ENCODE results near the gene RELT. TPM values are rescaled to one million over a fixed set of nuclear protein-coding genes. Genes with fewer than 3 reads are reported as not detected.

Gene RELT
- total RNA-seq, 1 experiment from 2014 or later = 24.5 TPM

DNA sequence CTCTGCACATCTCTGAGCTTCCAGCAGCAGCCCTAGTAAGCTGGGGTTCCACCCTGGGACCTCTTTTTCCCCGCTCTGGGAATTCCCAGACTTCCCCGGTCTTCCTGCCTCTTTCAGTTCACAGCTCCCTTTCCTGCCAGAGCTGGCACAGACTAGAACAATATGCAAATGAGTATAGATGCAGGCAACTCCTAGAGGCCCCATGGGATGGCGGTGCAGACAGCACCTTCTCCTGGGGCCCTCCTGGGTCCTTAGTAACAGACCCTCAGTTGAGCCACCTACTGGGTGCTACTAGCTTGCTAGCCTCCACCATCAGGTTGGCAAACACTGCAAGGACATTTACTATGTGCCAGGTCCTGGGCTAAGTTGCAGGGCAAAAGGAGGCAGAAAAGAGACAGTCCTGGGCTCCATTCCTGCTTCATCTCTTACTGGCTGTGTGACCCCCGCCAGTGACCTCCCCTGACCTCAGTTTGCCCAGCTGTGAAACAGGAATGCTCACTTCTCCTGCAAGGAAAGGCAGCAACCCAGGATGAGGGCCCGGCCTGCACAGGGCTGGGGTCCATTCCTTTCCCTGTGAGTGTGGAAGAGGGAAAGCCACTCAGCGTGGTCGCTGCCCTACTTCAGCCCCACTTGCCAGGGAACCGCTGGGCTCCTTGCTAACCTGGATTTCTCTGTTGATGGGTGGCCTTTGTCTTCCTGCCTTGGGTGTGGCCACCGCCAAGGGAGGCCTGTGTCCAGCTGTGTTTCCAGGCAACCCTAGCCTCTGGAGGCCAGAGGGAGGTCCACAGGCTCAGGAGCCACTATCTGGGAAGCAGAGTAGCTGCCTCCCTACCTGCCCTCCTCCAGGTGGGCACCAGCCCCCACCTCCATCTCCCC, 7.3 kb downstream of the RELT start:
- peaks cover 100% of the 10 kb centered on the region for H3K79me2 ChIP-seq (ENCODE audit: low read length)
- peaks cover 12% of the 10 kb centered on the region; the same call in 1 of the 2 replicates for H3K4me1 ChIP-seq (ENCODE audit: insufficient read depth, low read length)
- H3K36me3 ChIP-seq (ENCODE audit: low read depth, low read length) = peaks cover 5% of the 10 kb centered on the region; the same call in 1 of the 2 replicates
- H3K4me3 ChIP-seq (ENCODE audit: low read length) = no peak overlapping the region
- no peak overlapping the region for H3K9ac ChIP-seq (ENCODE audit: low read length)
- H4K20me1 ChIP-seq (ENCODE audit: low read length) = peaks cover 82% of the 10 kb centered on the region
- H3K4me2 ChIP-seq (ENCODE audit: low read length) = no peak overlapping the region
- no peaks in the 10 kb centered on the region for H3K27me3 ChIP-seq (ENCODE audit: low read length)
- CTCF ChIA-PET = interaction anchor here (0.8 kb wide), 1 partner anchor 32 kb away, joined by 3 read pairs; no protein-coding TSS in a partner anchor
- no peak overlapping the region for H2AFZ ChIP-seq (ENCODE audit: low read length)
- no peak for TF ChIP-seq EZH2 (IDR thresholded peaks at IDR 0.05; ENCODE audit: low read length, unreplicated experiment)
- TF ChIP-seq EZH2phosphoT487 (IDR thresholded peaks at IDR 0.05; ENCODE audit: borderline replicate concordance, low read length) = no peak
- TF ChIP-seq, protein P1, sequence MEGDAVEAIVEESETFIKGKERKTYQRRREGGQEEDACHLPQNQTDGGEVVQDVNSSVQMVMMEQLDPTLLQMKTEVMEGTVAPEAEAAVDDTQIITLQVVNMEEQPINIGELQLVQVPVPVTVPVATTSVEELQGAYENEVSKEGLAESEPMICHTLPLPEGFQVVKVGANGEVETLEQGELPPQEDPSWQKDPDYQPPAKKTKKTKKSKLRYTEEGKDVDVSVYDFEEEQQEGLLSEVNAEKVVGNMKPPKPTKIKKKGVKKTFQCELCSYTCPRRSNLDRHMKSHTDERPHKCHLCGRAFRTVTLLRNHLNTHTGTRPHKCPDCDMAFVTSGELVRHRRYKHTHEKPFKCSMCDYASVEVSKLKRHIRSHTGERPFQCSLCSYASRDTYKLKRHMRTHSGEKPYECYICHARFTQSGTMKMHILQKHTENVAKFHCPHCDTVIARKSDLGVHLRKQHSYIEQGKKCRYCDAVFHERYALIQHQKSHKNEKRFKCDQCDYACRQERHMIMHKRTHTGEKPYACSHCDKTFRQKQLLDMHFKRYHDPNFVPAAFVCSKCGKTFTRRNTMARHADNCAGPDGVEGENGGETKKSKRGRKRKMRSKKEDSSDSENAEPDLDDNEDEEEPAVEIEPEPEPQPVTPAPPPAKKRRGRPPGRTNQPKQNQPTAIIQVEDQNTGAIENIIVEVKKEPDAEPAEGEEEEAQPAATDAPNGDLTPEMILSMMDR (conservative IDR thresholded peaks at IDR 0.05; ENCODE audit: low read depth, low read length) = no peak
- intact Hi-C loops (cut with micrococcal nuclease) = no loop called here
- BruUV-seq (replicated peaks) = no TSS peak
- H3K9me2 ChIP-seq (replicated peaks; ENCODE audit: low read length) = no peaks in the 10 kb centered on the region
- H3K27ac ChIP-seq (ENCODE audit: low read length) = no peak overlapping the region
- ATAC-seq (no peak), DNase-seq (no peak)
- POLR2A ChIA-PET (ENCODE audit: unreplicated experiment) = no interaction called here
- no peaks in the 10 kb centered on the region for H3K9me3 ChIP-seq (ENCODE audit: low read length)
- H3F3A ChIP-seq (ENCODE audit: low read length, unreplicated experiment) = no peaks in the 10 kb centered on the region

DNA sequence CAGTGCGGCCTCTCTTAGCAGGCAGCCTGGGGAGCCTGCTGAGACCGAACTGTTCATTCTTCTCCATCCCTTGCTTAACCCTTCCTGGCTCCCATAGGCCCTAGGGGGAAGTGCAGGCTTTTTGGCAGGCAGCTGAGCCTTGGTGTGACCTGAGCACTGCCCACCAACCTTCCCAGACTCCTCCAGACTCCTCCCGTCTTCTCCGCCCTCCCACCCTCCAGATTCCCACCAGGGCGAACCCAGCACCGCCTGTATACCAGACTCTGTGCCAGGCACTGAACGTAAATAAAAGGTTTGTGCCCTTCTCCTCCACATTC, 7.9 kb downstream of the RELT start:
- H3K9me2 ChIP-seq (replicated peaks; ENCODE audit: low read length) = no peaks in the 10 kb centered on the region
- POLR2A ChIA-PET (ENCODE audit: unreplicated experiment) = no interaction called here
- peaks cover 5% of the 10 kb centered on the region; the same call in 1 of the 2 replicates for H3K36me3 ChIP-seq (ENCODE audit: low read depth, low read length)
- peaks cover 9% of the 10 kb centered on the region; the same call in 1 of the 2 replicates for H3K4me1 ChIP-seq (ENCODE audit: insufficient read depth, low read length)
- CTCF ChIA-PET = interaction anchor here (0.6 kb wide), 1 partner anchor 659 kb away, joined by 5 read pairs; no protein-coding TSS in a partner anchor
- no peaks in the 10 kb centered on the region for H3F3A ChIP-seq (ENCODE audit: low read length, unreplicated experiment)
- H3K4me3 ChIP-seq (ENCODE audit: low read length) = no peak overlapping the region
- H3K4me2 ChIP-seq (ENCODE audit: low read length) = no peak overlapping the region
- H3K27ac ChIP-seq (ENCODE audit: low read length) = no peak overlapping the region
- H3K9me3 ChIP-seq (ENCODE audit: low read length) = no peaks in the 10 kb centered on the region
- no TSS peak for BruUV-seq (replicated peaks)
- ATAC-seq = no peak
- no peaks in the 10 kb centered on the region for H3K27me3 ChIP-seq (ENCODE audit: low read length)
- no peak overlapping the region for H3K9ac ChIP-seq (ENCODE audit: low read length)
- TF ChIP-seq EZH2 (IDR thresholded peaks at IDR 0.05; ENCODE audit: low read length, unreplicated experiment) (no peak), EZH2phosphoT487 (IDR thresholded peaks at IDR 0.05; ENCODE audit: borderline replicate concordance, low read length) (no peak)
- TF ChIP-seq, protein P1 (conservative IDR thresholded peaks at IDR 0.05; ENCODE audit: low read depth, low read length) = no peak
- peaks cover 98% of the 10 kb centered on the region for H3K79me2 ChIP-seq (ENCODE audit: low read length)
- H2AFZ ChIP-seq (ENCODE audit: low read length) = no peak overlapping the region
- intact Hi-C loops (cut with micrococcal nuclease) = no loop called here
- no peak for DNase-seq
- peaks cover 80% of the 10 kb centered on the region for H4K20me1 ChIP-seq (ENCODE audit: low read length)

DNA sequence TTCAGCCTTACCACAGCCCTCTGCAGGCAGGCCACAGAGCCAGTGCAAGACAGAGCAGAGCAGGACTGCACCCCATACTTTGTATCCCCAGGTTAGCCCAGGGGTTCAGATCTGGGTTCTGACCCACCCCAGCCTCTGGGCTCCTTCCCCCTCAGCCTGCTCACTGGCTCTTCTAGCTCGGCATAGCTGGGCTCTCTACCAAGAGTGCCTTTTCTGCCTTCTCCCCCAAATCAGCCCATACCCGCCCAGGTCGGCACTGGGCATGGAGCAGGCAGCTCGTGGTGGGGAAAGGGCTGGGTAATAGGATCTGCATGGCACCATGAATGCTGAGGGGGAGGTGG, 8.3 kb downstream of the RELT start:
- ChIA-PET POLR2A (ENCODE audit: unreplicated experiment) (no interaction called here), CTCF (interaction anchor here (0.6 kb wide), 1 partner anchor 659 kb away, joined by 5 read pairs; no protein-coding TSS in a partner anchor)
- Histone ChIP-seq H3K9me2 (replicated peaks; ENCODE audit: low read length) (no peaks in the 10 kb centered on the region), H3K4me2 (ENCODE audit: low read length) (no peak overlapping the region), H3F3A (ENCODE audit: low read length, unreplicated experiment) (no peaks in the 10 kb centered on the region), H3K4me1 (ENCODE audit: insufficient read depth, low read length) (peaks cover 5% of the 10 kb centered on the region; the same call in 1 of the 2 replicates), H3K27ac (ENCODE audit: low read length) (no peak overlapping the region), H3K27me3 (ENCODE audit: low read length) (no peaks in the 10 kb centered on the region), H3K36me3 (ENCODE audit: low read depth, low read length) (peaks cover 6% of the 10 kb centered on the region; the same call in 1 of the 2 replicates), H3K79me2 (ENCODE audit: low read length) (peaks cover 98% of the 10 kb centered on the region), H3K4me3 (ENCODE audit: low read length) (no peak overlapping the region), H3K9me3 (ENCODE audit: low read length) (no peaks in the 10 kb centered on the region), H3K9ac (ENCODE audit: low read length) (no peak overlapping the region), H2AFZ (ENCODE audit: low read length) (no peak overlapping the region), H4K20me1 (ENCODE audit: low read length) (peaks cover 76% of the 10 kb centered on the region)
- no peak for DNase-seq
- TF ChIP-seq EZH2phosphoT487 (IDR thresholded peaks at IDR 0.05; ENCODE audit: borderline replicate concordance, low read length) (no peak), EZH2 (IDR thresholded peaks at IDR 0.05; ENCODE audit: low read length, unreplicated experiment) (no peak)
- TF ChIP-seq, protein P1 (conservative IDR thresholded peaks at IDR 0.05; ENCODE audit: low read depth, low read length) = no peak
- no TSS peak for BruUV-seq (replicated peaks)
- ATAC-seq = no peak
- intact Hi-C loops (cut with micrococcal nuclease) = no loop called here

Measured in PC-3 (cell line).